ENCODE data around the gene SCLY. TPM values are rescaled to one million over a fixed set of nuclear protein-coding genes. Genes with fewer than 3 reads are reported as not detected.
"Not testable (repeated sequence)": the region's sequence is repeated elsewhere in the genome, so short reads cannot be mapped to it uniquely, and the experiment has no call there.

Gene SCLY
- total and polyA plus RNA-seq, 7 donors = 4.6 to 10.1 (median 6.5) TPM

DNA sequence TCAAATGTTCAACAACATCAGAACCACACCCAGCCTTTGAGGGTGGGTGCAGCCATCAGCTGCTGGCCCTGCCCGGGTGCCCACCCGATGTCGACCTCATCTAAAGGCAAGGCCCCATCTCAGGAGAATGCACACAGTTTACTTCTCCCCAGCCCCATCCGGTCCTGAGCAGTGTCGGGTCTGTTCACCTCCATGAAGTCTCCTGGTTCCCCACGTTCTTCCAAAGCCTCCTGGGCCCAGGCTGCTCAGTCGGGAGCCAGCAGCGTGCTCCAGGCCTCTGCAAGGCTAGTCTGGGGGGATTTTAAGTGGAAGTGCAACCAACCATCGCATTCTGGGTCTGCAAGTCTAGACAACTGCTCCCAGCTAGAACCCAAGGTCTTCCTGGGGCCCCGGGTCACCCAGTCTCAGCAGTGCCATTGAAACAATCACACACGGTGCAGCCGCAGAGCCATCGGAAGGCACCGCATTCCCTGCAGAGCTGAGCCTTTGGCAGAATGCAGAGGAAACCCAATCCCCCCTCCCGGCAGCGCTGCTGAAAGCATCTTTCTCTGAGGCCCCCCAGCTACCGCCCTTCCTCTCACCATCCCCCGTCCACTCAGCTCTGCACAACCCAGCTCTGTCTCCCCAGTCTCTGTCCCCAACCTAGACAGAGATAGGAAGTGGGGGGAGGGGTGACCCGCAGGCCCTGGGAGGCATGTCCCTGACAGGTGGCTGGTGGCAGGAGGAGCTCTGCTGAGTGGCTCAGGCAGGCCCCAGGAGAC is 47.8 kb downstream of the SCLY start:
- DNase-seq (peak; percentile 20 to 61), ATAC-seq (peak; percentile 71 to 89 (median 80))
- Histone ChIP-seq H3K9me3 (peaks cover 3% of the 10 kb centered on the region), H3K4me1 (peaks cover 7% of the 10 kb centered on the region), H3K4me3 (no peak overlapping the region), H3K27me3 (ENCODE audit: insufficient read depth in 3 of 3, low read length in 2 of 3) (no peaks in the 10 kb centered on the region), H3K27ac (peak overlapping the region; percentile 36), H3K36me3 (ENCODE audit: insufficient read depth in 1 of 2, low read depth in 1 of 2) (no peaks in the 10 kb centered on the region)
- intact Hi-C loops (cut with DNase I) = no loop called here
- WGBS, 3 donors = 35 to 38% (median 38%) methylated on average over 17 to 19 of the region's 19 CpGs
- TF ChIP-seq, protein P1, sequence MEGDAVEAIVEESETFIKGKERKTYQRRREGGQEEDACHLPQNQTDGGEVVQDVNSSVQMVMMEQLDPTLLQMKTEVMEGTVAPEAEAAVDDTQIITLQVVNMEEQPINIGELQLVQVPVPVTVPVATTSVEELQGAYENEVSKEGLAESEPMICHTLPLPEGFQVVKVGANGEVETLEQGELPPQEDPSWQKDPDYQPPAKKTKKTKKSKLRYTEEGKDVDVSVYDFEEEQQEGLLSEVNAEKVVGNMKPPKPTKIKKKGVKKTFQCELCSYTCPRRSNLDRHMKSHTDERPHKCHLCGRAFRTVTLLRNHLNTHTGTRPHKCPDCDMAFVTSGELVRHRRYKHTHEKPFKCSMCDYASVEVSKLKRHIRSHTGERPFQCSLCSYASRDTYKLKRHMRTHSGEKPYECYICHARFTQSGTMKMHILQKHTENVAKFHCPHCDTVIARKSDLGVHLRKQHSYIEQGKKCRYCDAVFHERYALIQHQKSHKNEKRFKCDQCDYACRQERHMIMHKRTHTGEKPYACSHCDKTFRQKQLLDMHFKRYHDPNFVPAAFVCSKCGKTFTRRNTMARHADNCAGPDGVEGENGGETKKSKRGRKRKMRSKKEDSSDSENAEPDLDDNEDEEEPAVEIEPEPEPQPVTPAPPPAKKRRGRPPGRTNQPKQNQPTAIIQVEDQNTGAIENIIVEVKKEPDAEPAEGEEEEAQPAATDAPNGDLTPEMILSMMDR (IDR thresholded peaks at IDR 0.05) = no peak

- ATAC-seq = no peak
- TF ChIP-seq, protein P1 (IDR thresholded peaks at IDR 0.05) = no peak
- Histone ChIP-seq H3K36me3 (ENCODE audit: insufficient read depth in 1 of 2, low read depth in 1 of 2) (no peaks in the 10 kb centered on the region), H3K9me3 (peaks cover 3% of the 10 kb centered on the region), H3K27me3 (ENCODE audit: insufficient read depth in 3 of 3, low read length in 2 of 3) (no peaks in the 10 kb centered on the region), H3K4me1 (peaks cover 3% of the 10 kb centered on the region), H3K27ac (no peak overlapping the region), H3K4me3 (no peak overlapping the region)
- 89 to 94% (median 94%) methylated on average over 13 of the region's 13 CpGs for WGBS, 3 donors
- intact Hi-C loops (cut with DNase I) = no loop called here
- DNase-seq = no peak
Observed at GRCh38 chr2:238113611-238114010, 52.8 kb downstream of the SCLY start.

GRCh38 chr2:238114331-238114841 is 53.6 kb downstream of the SCLY start:
- 76 to 86% (median 83%) methylated on average over 16 of the region's 16 CpGs for WGBS, 3 donors
- ATAC-seq (no peak), DNase-seq (peak in 1 of 2 donors; percentile 37)
- TF ChIP-seq, protein P1 (IDR thresholded peaks at IDR 0.05) = no peak
- intact Hi-C loops (cut with DNase I) = no loop called here
- Histone ChIP-seq H3K9me3 (peaks cover 3% of the 10 kb centered on the region), H3K36me3 (ENCODE audit: insufficient read depth in 1 of 2, low read depth in 1 of 2) (no peaks in the 10 kb centered on the region), H3K27ac (no peak overlapping the region), H3K4me3 (no peak overlapping the region), H3K27me3 (ENCODE audit: insufficient read depth in 3 of 3, low read length in 2 of 3) (no peaks in the 10 kb centered on the region), H3K4me1 (no peaks in the 10 kb centered on the region)

GRCh38 chr2:238114851-238115660 is 54.3 kb downstream of the SCLY start:
- WGBS, 3 donors = 88 to 92% (median 91%) methylated on average over 32 of the region's 32 CpGs
- Histone ChIP-seq H3K27me3 (ENCODE audit: insufficient read depth in 3 of 3, low read length in 2 of 3) (no peaks in the 10 kb centered on the region), H3K36me3 (ENCODE audit: insufficient read depth in 1 of 2, low read depth in 1 of 2) (no peaks in the 10 kb centered on the region), H3K9me3 (peaks cover 3% of the 10 kb centered on the region), H3K4me1 (no peaks in the 10 kb centered on the region), H3K27ac (no peak overlapping the region), H3K4me3 (no peak overlapping the region)
- TF ChIP-seq, protein P1 (IDR thresholded peaks at IDR 0.05) = no peak
- DNase-seq = peak; percentile 10 to 42
- ATAC-seq = no peak
- intact Hi-C loops (cut with DNase I) = no loop called here

DNA sequence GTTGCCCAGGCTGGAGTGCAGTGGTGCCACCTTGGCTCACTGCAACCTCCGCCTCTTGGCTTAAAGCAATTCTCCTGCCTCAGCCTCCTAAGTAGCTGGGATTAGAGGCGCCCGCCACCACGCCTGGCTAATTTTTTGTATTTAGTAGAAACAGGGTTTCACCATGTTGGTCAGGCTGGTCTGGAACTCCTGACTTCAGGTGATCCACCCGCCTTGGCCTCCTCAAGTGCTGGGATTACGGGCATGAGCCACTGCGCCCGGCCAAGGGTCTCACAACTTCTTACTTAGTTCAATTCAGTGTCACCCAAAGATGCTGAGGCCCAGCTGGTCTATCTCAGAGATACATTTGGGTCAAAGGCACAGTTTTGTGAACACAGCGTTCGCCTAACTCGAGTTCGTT is 54.9 kb downstream of the SCLY start:
- H3K9me3 ChIP-seq; H3K4me3 ChIP-seq; H3K27me3 ChIP-seq (ENCODE audit: insufficient read depth in 3 of 3, low read length in 2 of 3); intact Hi-C loops (cut with DNase I); H3K27ac ChIP-seq; H3K4me1 ChIP-seq; H3K36me3 ChIP-seq (ENCODE audit: insufficient read depth in 1 of 2, low read depth in 1 of 2); ATAC-seq: not testable (repeated sequence)
- DNase-seq = peak in 1 of 2 donors; percentile 15
- 94 to 95% (median 94%) methylated on average over 12 of the region's 12 CpGs for WGBS, 3 donors

Data from psoas muscle (tissue), 8 donors.